ENCODE data around the gene SMPD4. TPM values are rescaled to one million over a fixed set of nuclear protein-coding genes. Genes with fewer than 3 reads are reported as not detected.
"Not testable (repeated sequence)": the region's sequence is repeated elsewhere in the genome, so short reads cannot be mapped to it uniquely, and the experiment has no call there.

SMPD4 gene
- total RNA-seq, 1 donor from 2014 or later: 35.7 TPM

- no peak within 1 kb of the TSS for H3K27ac ChIP-seq
- ATAC-seq: no peak
- no peaks in the 10 kb centered on the region for H3K4me1 ChIP-seq
- intact Hi-C loops (cut with DNase I): no loop called here
- H3K27me3 ChIP-seq (ENCODE audit: low read depth): no peaks in the 10 kb centered on the region
- no peak within 1 kb of the TSS for H3K4me3 ChIP-seq
- TF ChIP-seq, protein P1, sequence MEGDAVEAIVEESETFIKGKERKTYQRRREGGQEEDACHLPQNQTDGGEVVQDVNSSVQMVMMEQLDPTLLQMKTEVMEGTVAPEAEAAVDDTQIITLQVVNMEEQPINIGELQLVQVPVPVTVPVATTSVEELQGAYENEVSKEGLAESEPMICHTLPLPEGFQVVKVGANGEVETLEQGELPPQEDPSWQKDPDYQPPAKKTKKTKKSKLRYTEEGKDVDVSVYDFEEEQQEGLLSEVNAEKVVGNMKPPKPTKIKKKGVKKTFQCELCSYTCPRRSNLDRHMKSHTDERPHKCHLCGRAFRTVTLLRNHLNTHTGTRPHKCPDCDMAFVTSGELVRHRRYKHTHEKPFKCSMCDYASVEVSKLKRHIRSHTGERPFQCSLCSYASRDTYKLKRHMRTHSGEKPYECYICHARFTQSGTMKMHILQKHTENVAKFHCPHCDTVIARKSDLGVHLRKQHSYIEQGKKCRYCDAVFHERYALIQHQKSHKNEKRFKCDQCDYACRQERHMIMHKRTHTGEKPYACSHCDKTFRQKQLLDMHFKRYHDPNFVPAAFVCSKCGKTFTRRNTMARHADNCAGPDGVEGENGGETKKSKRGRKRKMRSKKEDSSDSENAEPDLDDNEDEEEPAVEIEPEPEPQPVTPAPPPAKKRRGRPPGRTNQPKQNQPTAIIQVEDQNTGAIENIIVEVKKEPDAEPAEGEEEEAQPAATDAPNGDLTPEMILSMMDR (IDR thresholded peaks at IDR 0.05): no peak
- no peaks in the 10 kb centered on the region for H3K9me3 ChIP-seq
- no peak for DNase-seq
- no peaks in the 10 kb centered on the region for H3K36me3 ChIP-seq
These were observed 16.9 kb upstream of the SMPD4 start, which contains the start of gene TUBA3E for GRCh38 chr2:130198343-130198742. Gene TUBA3E, minus strand, starts transcription at chr2:130198439. Its CDS starts 79 bp downstream, at chr2:130198360.

DNA sequence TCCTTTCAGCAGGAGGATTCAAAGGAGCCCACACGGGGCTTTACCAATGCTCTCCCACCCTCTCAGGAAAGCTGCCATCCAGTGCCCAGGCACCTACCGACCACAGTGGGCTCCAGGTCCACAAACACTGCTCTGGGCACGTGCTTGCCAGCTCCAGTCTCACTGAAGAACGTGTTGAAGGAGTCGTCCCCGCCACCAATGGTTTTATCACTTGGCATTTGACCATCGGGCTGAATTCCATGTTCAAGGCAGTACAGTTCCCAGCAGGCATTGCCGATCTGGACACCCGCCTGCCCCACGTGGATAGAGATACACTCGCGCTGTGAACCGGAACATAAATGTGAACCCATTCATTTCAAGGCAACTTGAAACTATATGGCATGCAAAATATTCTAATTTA lies 14.7 kb upstream of the SMPD4 start:
- intact Hi-C loops (cut with DNase I); H3K9me3 ChIP-seq; H3K27ac ChIP-seq; DNase-seq; H3K4me1 ChIP-seq; H3K27me3 ChIP-seq (ENCODE audit: low read depth); H3K36me3 ChIP-seq; ATAC-seq; H3K4me3 ChIP-seq: not testable (repeated sequence)

DNA sequence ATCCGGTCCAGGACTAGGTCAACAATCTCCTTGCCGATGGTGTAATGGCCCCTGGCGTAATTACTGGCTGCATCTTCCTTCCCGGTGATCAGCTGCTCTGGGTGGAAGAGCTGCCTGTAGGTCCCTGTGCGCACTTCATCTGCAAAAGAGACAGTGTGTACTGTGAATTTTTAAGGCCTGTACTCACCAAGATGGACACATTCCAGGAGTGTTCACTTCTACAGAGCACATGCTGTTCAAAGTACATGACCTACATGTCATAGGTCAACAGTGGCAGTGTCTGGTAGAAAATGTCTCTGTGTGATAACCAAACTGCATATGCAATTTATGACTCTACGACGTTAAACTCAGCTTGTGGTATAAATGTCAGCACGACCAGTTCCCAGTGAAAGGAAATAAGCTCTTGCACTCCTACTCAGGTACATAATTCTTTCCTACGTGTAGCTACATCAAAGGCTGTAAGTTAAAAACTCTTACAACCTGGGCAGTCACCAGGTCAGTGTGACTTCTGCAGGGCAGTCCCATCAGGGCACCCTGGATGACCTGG lies 13.8 kb upstream of the SMPD4 start:
- DNase-seq; H3K9me3 ChIP-seq; H3K27ac ChIP-seq; H3K27me3 ChIP-seq (ENCODE audit: low read depth); H3K36me3 ChIP-seq; intact Hi-C loops (cut with DNase I); H3K4me3 ChIP-seq; ATAC-seq; H3K4me1 ChIP-seq: not testable (repeated sequence)

GRCh38 chr2:130193824-130194223 lies 12.4 kb upstream of the SMPD4 start:
- H3K27me3 ChIP-seq (ENCODE audit: low read depth); H3K4me3 ChIP-seq; ATAC-seq; H3K27ac ChIP-seq; intact Hi-C loops (cut with DNase I); H3K36me3 ChIP-seq; DNase-seq; H3K4me1 ChIP-seq; H3K9me3 ChIP-seq: not testable (repeated sequence)

DNA sequence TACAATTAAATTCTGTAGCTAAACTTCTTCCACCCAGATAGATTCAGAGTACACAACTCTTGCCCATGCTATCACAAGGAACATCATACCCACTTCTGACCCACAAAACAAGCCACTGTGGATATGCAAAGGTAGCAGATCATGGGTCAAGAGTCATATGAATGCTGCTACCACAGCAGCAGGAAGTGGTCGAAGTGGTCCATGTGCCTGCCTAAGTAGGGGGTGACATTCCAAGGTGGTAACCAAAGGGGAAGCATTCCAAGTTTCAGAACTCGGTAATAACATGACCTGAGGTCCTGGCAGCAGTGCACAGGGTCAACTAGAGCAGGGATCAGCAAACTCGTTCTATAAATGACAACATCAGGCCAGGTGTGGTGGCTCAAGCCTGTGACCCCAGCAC lies 11.0 kb upstream of the SMPD4 start:
- H3K4me1 ChIP-seq; H3K9me3 ChIP-seq; H3K27me3 ChIP-seq (ENCODE audit: low read depth); H3K36me3 ChIP-seq; DNase-seq; intact Hi-C loops (cut with DNase I); ATAC-seq; H3K27ac ChIP-seq; H3K4me3 ChIP-seq: not testable (repeated sequence)

- H3K27me3 ChIP-seq (ENCODE audit: low read depth); intact Hi-C loops (cut with DNase I); H3K27ac ChIP-seq; H3K36me3 ChIP-seq; ATAC-seq; H3K9me3 ChIP-seq; H3K4me3 ChIP-seq; H3K4me1 ChIP-seq; DNase-seq: not testable (repeated sequence)
These were observed 9.9 kb upstream of the SMPD4 start for GRCh38 chr2:130191319-130191718.

DNA sequence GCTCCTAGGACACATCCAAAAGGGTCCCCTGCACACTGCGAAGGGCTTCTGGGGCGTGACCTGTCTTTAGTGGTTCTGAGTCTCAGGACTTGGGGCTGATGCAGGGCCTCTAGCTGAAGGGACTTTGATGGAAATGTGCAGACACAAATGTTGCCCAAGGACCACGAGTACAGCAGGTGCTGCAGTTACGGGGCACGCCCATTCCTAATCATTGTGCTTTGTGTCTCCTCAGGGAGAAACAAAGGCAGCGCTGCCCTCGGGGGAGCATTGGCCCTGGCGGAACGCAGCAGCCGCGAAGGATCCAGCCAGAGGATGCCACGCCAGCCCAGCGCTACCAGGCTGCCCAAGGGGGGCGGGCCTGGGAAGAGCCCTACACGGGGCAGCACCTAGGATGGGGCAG lies 8.8 kb upstream of the SMPD4 start:
- intact Hi-C loops (cut with DNase I): no loop called here
- DNase-seq: no peak
- Histone ChIP-seq H3K36me3 (peaks cover 4% of the 10 kb centered on the region), H3K27me3 (ENCODE audit: low read depth) (no peaks in the 10 kb centered on the region), H3K9me3 (no peaks in the 10 kb centered on the region), H3K4me1 (no peaks in the 10 kb centered on the region), H3K4me3 (no peak overlapping the region), H3K27ac (no peak overlapping the region)
- TF ChIP-seq, protein P1 (IDR thresholded peaks at IDR 0.05): no peak
- ATAC-seq: peak in 1 of 2 donors; percentile 7

- intact Hi-C loops (cut with DNase I); H3K9me3 ChIP-seq; H3K27me3 ChIP-seq (ENCODE audit: low read depth); H3K36me3 ChIP-seq; DNase-seq; H3K4me1 ChIP-seq; H3K27ac ChIP-seq; ATAC-seq; H3K4me3 ChIP-seq: not testable (repeated sequence)
These were observed 7.6 kb upstream of the SMPD4 start for GRCh38 chr2:130188958-130189357.

GRCh38 chr2:130187859-130188792 lies 6.7 kb upstream of the SMPD4 start:
- intact Hi-C loops (cut with DNase I); DNase-seq; H3K36me3 ChIP-seq; ATAC-seq; H3K27me3 ChIP-seq (ENCODE audit: low read depth); H3K4me1 ChIP-seq; H3K27ac ChIP-seq; H3K4me3 ChIP-seq; H3K9me3 ChIP-seq: not testable (repeated sequence)

Measured in lower lobe of right lung (tissue), 2 donors.